ENCODE results near the gene ZGPAT.
"Not testable (repeated sequence)": the region's sequence is repeated elsewhere in the genome, so short reads cannot be mapped to it uniquely, and the experiment has no call there.

ZGPAT gene

GRCh38 chr20:63708301-63709148, 686 bp downstream of the ZGPAT start:
- peak overlapping the region; percentile 92 for H3K4me3 ChIP-seq (ENCODE audit: low read length)
- TF ChIP-seq ZNF274 (IDR thresholded peaks at IDR 0.05; ENCODE audit: low read depth, low read length), result no peak

- no peak for TF ChIP-seq ZNF274 (IDR thresholded peaks at IDR 0.05; ENCODE audit: low read depth, low read length)
Observed at GRCh38 chr20:63709149-63709527, 1.3 kb downstream of the ZGPAT start.

GRCh38 chr20:63711085-63711645, 3.3 kb downstream of the ZGPAT start:
- TF ChIP-seq ZNF274 (IDR thresholded peaks at IDR 0.05; ENCODE audit: low read depth, low read length), result no peak
- H3K4me3 ChIP-seq (ENCODE audit: low read length), result no peak overlapping the region

More at GRCh38 chr20:63709149-63709527, 1.3 kb downstream of the ZGPAT start:
- H3K4me3 ChIP-seq (ENCODE audit: low read length), result peak overlapping the region; percentile 92; the same call in 1 of the 2 replicates

- H3K4me3 ChIP-seq (ENCODE audit: low read length), result no peak overlapping the region
- TF ChIP-seq ZNF274 (IDR thresholded peaks at IDR 0.05; ENCODE audit: low read depth, low read length), result no peak
Observed at GRCh38 chr20:63712191-63712590, 4.4 kb downstream of the ZGPAT start.

GRCh38 chr20:63714858-63715257, 7.0 kb downstream of the ZGPAT start:
- TF ChIP-seq ZNF274 (IDR thresholded peaks at IDR 0.05; ENCODE audit: low read depth, low read length), result no peak
- no peak overlapping the region for H3K4me3 ChIP-seq (ENCODE audit: low read length)

GRCh38 chr20:63718996-63719395, 11.2 kb downstream of the ZGPAT start:
- no peak for TF ChIP-seq ZNF274 (IDR thresholded peaks at IDR 0.05; ENCODE audit: low read depth, low read length)
- no peak overlapping the region for H3K4me3 ChIP-seq (ENCODE audit: low read length)

GRCh38 chr20:63722967-63723622, 15.3 kb downstream of the ZGPAT start:
- H3K4me3 ChIP-seq (ENCODE audit: low read length), result not testable (repeated sequence)

- not testable (repeated sequence) for H3K4me3 ChIP-seq (ENCODE audit: low read length)
Observed at GRCh38 chr20:63730189-63730733, 22.4 kb downstream of the ZGPAT start.

- no peak overlapping the region; the same call in 1 of the 2 replicates for H3K4me3 ChIP-seq (ENCODE audit: low read length)
- no peak for TF ChIP-seq ZNF274 (IDR thresholded peaks at IDR 0.05; ENCODE audit: low read depth, low read length)
Observed at GRCh38 chr20:63731410-63731809, 23.6 kb downstream of the ZGPAT start.

GRCh38 chr20:63732118-63733095, 24.6 kb downstream of the ZGPAT start:
- no peak overlapping the region for H3K4me3 ChIP-seq (ENCODE audit: low read length)
- TF ChIP-seq ZNF274 (IDR thresholded peaks at IDR 0.05; ENCODE audit: low read depth, low read length), result no peak

- H3K4me3 ChIP-seq (ENCODE audit: low read length), result no peak overlapping the region
- TF ChIP-seq ZNF274 (IDR thresholded peaks at IDR 0.05; ENCODE audit: low read depth, low read length), result no peak
Observed at GRCh38 chr20:63733117-63733516, 25.3 kb downstream of the ZGPAT start.

- no peak overlapping the region for H3K4me3 ChIP-seq (ENCODE audit: low read length)
- TF ChIP-seq ZNF274 (IDR thresholded peaks at IDR 0.05; ENCODE audit: low read depth, low read length), result no peak
Observed at GRCh38 chr20:63733579-63734081, 25.8 kb downstream of the ZGPAT start.

GRCh38 chr20:63734111-63734945, 26.5 kb downstream of the ZGPAT start:
- TF ChIP-seq ZNF274 (IDR thresholded peaks at IDR 0.05; ENCODE audit: low read depth, low read length), result no peak
- H3K4me3 ChIP-seq (ENCODE audit: low read length), result no peak overlapping the region

All from GM08714 (cell line).